Prostate gland (tissue), 2 donors: ENCODE data around the gene TFAP2A.

ENCODE experiments used
- CTCF ChIP-seq, 4 experiments: fragments of 200-600 bp in 2 of 4; fragments of 450-650 bp in 2 of 4; sonication (generic) in 2 of 4; IDR thresholded peaks; 1 replicate in 3 of 4; 2 replicates in 1 of 4; pipeline ENCODE4 v1.5.1; 2016 to 2019; ENCODE audit warnings: antibody characterized with exemption in 4 of 4, mild to moderate bottlenecking in 2 of 4, moderate library complexity in 2 of 4
- POLR2A ChIP-seq: fragments of 450-650 bp; IDR thresholded peaks from one replicate; pipeline ENCODE4 v1.6.1; 2016; ENCODE audit warnings: antibody characterized with exemption, mild to moderate bottlenecking
- POLR2AphosphoS5 ChIP-seq: sonication (generic); formaldehyde crosslinking; IDR thresholded peaks from one replicate; pipeline ENCODE4 v1.6.1; 2017; ENCODE audit warnings: antibody characterized with exemption

GRCh38 chr6:10411971-10412460 is 2.9 kb downstream of the TFAP2A start:
- TF ChIP-seq POLR2A (peak; percentile 92), POLR2AphosphoS5 (peak; percentile 53), CTCF (IDR thresholded peaks at IDR 0.05) (no peak)
